ENCODE results near the gene VARS1. TPM values are rescaled to one million over a fixed set of nuclear protein-coding genes. Genes with fewer than 3 reads are reported as not detected.

Gene VARS1
- total and polyA plus RNA-seq, 2 experiments from 2014 or later = 71.2 to 137 TPM

GRCh38 chr6:31767096-31767645 is 28.4 kb downstream of the VARS1 start:
- Mint-ChIP-seq H3K9me3 (no peaks in the 10 kb centered on the region; the same call in 2 of the 3 replicates), H3K27ac (no peak overlapping the region)
- no peaks in the 10 kb centered on the region for H3K36me3 ChIP-seq (ENCODE audit: insufficient read depth)

GRCh38 chr6:31765910-31766794 is 29.4 kb downstream of the VARS1 start:
- H3K9me2 ChIP-seq (ENCODE audit: insufficient read depth) = no peaks in the 10 kb centered on the region
- DNase-seq (ENCODE audit: low spot score) (peak; percentile 81), ATAC-seq (peak; percentile 92)
- no peaks in the 10 kb centered on the region for H4K20me1 ChIP-seq (replicated peaks; ENCODE audit: insufficient read depth)
- H3K4me3 ChIP-seq = peak overlapping the region; percentile 60
- H3K79me2 ChIP-seq (replicated peaks; ENCODE audit: insufficient read depth) = no peaks in the 10 kb centered on the region
- H3F3A ChIP-seq (replicated peaks; ENCODE audit: low read depth) = 0 out of 2 replicates have a peak, but pooled peaks cover 2% of the 10 kb centered on the region
- Mint-ChIP-seq H3K4me3 (peak overlapping the region; percentile 58), H3K27ac (no peak overlapping the region), H3K4me1 (peaks cover 24% of the 10 kb centered on the region), H3K27me3 (ENCODE audit: insufficient read depth, low read depth, poor library complexity) (peaks cover 15% of the 10 kb centered on the region), H3K36me3 (ENCODE audit: low read depth) (peaks cover 6% of the 10 kb centered on the region), H3K9me3 (no peaks in the 10 kb centered on the region; the same call in 2 of the 3 replicates)
- no peaks in the 10 kb centered on the region for H3K27me3 ChIP-seq (ENCODE audit: insufficient read depth)
- H2AFZ ChIP-seq = peak overlapping the region; percentile 90
- H3K4me2 ChIP-seq = peak overlapping the region; percentile 86
- TF ChIP-seq JUNB (IDR thresholded peaks at IDR 0.05; ENCODE audit: unreplicated experiment) (no peak), POLR2AphosphoS5 (IDR thresholded peaks at IDR 0.05; ENCODE audit: low read depth) (peak; percentile 51), STAT1 (IDR thresholded peaks at IDR 0.05; ENCODE audit: unreplicated experiment) (no peak), CTCF (conservative IDR thresholded peaks at IDR 0.05; ENCODE audit: low read depth in 2 of 2) (peak in 1 of 2 experiments; percentile 12; a peak in 1 of 4 replicates)
- no peaks in the 10 kb centered on the region for H3K36me3 ChIP-seq (ENCODE audit: insufficient read depth)
- H3K27ac ChIP-seq (ENCODE audit: low read depth) = 0 out of 2 replicates have a peak overlapping the region, but pooled peaks have one; percentile 14
- H3K4me1 ChIP-seq (ENCODE audit: insufficient read depth) = peaks cover 14% of the 10 kb centered on the region

More at GRCh38 chr6:31767096-31767645, 28.4 kb downstream of the VARS1 start:
- H3K79me2 ChIP-seq (replicated peaks; ENCODE audit: insufficient read depth) = no peaks in the 10 kb centered on the region
- no peaks in the 10 kb centered on the region for H3K27me3 ChIP-seq (ENCODE audit: insufficient read depth)
- H3K36me3 Mint-ChIP-seq (ENCODE audit: low read depth) = peaks cover 4% of the 10 kb centered on the region
- H2AFZ ChIP-seq = no peak overlapping the region
- no peak overlapping the region for H3K4me2 ChIP-seq
- ATAC-seq = no peak
- H3K27ac ChIP-seq (ENCODE audit: low read depth) = no peak overlapping the region
- H3K4me1 Mint-ChIP-seq = peaks cover 24% of the 10 kb centered on the region
- H3K4me3 ChIP-seq = no peak overlapping the region
- peaks cover 14% of the 10 kb centered on the region for H3K4me1 ChIP-seq (ENCODE audit: insufficient read depth)
- no peaks in the 10 kb centered on the region for H3K9me2 ChIP-seq (ENCODE audit: insufficient read depth)
- no peak overlapping the region for H3K4me3 Mint-ChIP-seq
- 0 out of 2 replicates have a peak, but pooled peaks cover 2% of the 10 kb centered on the region for H3F3A ChIP-seq (replicated peaks; ENCODE audit: low read depth)
- DNase-seq (ENCODE audit: low spot score) = no peak
- TF ChIP-seq STAT1 (IDR thresholded peaks at IDR 0.05; ENCODE audit: unreplicated experiment) = no peak
- no peak for TF ChIP-seq NANOG (IDR thresholded peaks at IDR 0.05; ENCODE audit: borderline replicate concordance)
- TF ChIP-seq EZH2phosphoT487 (IDR thresholded peaks at IDR 0.05; ENCODE audit: unreplicated experiment) = no peak
- peaks cover 17% of the 10 kb centered on the region for H3K27me3 Mint-ChIP-seq (ENCODE audit: insufficient read depth, low read depth, poor library complexity)
- H4K20me1 ChIP-seq (replicated peaks; ENCODE audit: insufficient read depth) = no peaks in the 10 kb centered on the region

Data from GM23338 (cell line).